HG03457 (cell line): ENCODE data around the gene GMDS.
A peak's percentile ranks its signal among the peaks of the same experiment; 100 is the strongest.
"Not testable (repeated sequence)": the region's sequence is repeated elsewhere in the genome, so short reads cannot be mapped to it uniquely, and the experiment has no call there.

Experiments
- ATAC-seq: cut with Tn5 transposase; IDR thresholded peaks from one replicate; pipeline ENCODE4 v1.9.1; 2021; ENCODE audit warnings: moderate number of reproducible peaks; ENCODE audit not compliant: unreplicated experiment

The GMDS gene

GRCh38 chr6:1670711-1671462 is 574.5 kb downstream of the GMDS start:
- ATAC-seq: no peak

- ATAC-seq: no peak
Observed at GRCh38 chr6:1669996-1670395, 575.4 kb downstream of the GMDS start.

GRCh38 chr6:1668456-1668855 is 576.9 kb downstream of the GMDS start:
- ATAC-seq: not testable (repeated sequence)

GRCh38 chr6:1667805-1668175 is 577.6 kb downstream of the GMDS start:
- no peak for ATAC-seq

GRCh38 chr6:1667012-1667804 is 578.2 kb downstream of the GMDS start:
- ATAC-seq: no peak

- ATAC-seq: peak; percentile 75
Observed at GRCh38 chr6:1665214-1665613, 580.2 kb downstream of the GMDS start.

- ATAC-seq: no peak
Observed at GRCh38 chr6:1664329-1664728, 581.1 kb downstream of the GMDS start.

GRCh38 chr6:1663511-1663910 is 581.9 kb downstream of the GMDS start:
- no peak for ATAC-seq

- no peak for ATAC-seq
Observed at GRCh38 chr6:1662534-1662933, 582.9 kb downstream of the GMDS start.

- ATAC-seq: no peak
Observed at GRCh38 chr6:1659816-1660215, 585.6 kb downstream of the GMDS start.

GRCh38 chr6:1658212-1659005 is 587.0 kb downstream of the GMDS start:
- ATAC-seq: no peak

- no peak for ATAC-seq
Observed at GRCh38 chr6:1657771-1658165, 587.6 kb downstream of the GMDS start.

GRCh38 chr6:1657116-1657770 is 588.2 kb downstream of the GMDS start:
- no peak for ATAC-seq

- ATAC-seq: no peak
Observed at GRCh38 chr6:1654054-1654453, 591.4 kb downstream of the GMDS start.

GRCh38 chr6:1652842-1653241 is 592.6 kb downstream of the GMDS start:
- no peak for ATAC-seq

- no peak for ATAC-seq
Observed at GRCh38 chr6:1651362-1651761, 594.0 kb downstream of the GMDS start.

- no peak for ATAC-seq
Observed at GRCh38 chr6:1645466-1646185, 599.8 kb downstream of the GMDS start.

- ATAC-seq: no peak
Observed at GRCh38 chr6:1644516-1645060, 600.8 kb downstream of the GMDS start.

GRCh38 chr6:1643830-1644445 is 601.5 kb downstream of the GMDS start:
- ATAC-seq: no peak

GRCh38 chr6:1643111-1643510 is 602.3 kb downstream of the GMDS start:
- no peak for ATAC-seq
